Smooth muscle cell of bladder (primary cell): ENCODE data around the gene SLC29A2. TPM values are rescaled to one million over a fixed set of nuclear protein-coding genes. Genes with fewer than 3 reads are reported as not detected.

Source experiments
- total RNA-seq: library from RNA; depleted of rRNA; stranded (reverse); fragments of >200 nt; gene quantifications from 2 replicates; pipeline ENCODE4 v1.2.3, GENCODE V29; 2014

SLC29A2 gene, protein sequence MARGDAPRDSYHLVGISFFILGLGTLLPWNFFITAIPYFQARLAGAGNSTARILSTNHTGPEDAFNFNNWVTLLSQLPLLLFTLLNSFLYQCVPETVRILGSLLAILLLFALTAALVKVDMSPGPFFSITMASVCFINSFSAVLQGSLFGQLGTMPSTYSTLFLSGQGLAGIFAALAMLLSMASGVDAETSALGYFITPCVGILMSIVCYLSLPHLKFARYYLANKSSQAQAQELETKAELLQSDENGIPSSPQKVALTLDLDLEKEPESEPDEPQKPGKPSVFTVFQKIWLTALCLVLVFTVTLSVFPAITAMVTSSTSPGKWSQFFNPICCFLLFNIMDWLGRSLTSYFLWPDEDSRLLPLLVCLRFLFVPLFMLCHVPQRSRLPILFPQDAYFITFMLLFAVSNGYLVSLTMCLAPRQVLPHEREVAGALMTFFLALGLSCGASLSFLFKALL
- 0.09 and 0.14 TPM in 2 replicates for total RNA-seq

GRCh38 chr11:66371627-66372415 lies at the start of gene SLC29A2:
SLC29A2 (minus strand) TSS chr11:66371760; CDS start chr11:66371591, 169 bp downstream.

GRCh38 chr11:66420671-66421476 lies 49.3 kb upstream of the SLC29A2 start, which contains the start of gene NPAS4:
NPAS4 (plus strand) TSS chr11:66421035; CDS start chr11:66421180, 145 bp downstream.

GRCh38 chr11:66347425-66348276 lies 23.9 kb downstream of the SLC29A2 start, which contains the start of gene B4GAT1:
B4GAT1 (minus strand) TSS chr11:66347629; CDS start chr11:66347545, 84 bp downstream.

DNA sequence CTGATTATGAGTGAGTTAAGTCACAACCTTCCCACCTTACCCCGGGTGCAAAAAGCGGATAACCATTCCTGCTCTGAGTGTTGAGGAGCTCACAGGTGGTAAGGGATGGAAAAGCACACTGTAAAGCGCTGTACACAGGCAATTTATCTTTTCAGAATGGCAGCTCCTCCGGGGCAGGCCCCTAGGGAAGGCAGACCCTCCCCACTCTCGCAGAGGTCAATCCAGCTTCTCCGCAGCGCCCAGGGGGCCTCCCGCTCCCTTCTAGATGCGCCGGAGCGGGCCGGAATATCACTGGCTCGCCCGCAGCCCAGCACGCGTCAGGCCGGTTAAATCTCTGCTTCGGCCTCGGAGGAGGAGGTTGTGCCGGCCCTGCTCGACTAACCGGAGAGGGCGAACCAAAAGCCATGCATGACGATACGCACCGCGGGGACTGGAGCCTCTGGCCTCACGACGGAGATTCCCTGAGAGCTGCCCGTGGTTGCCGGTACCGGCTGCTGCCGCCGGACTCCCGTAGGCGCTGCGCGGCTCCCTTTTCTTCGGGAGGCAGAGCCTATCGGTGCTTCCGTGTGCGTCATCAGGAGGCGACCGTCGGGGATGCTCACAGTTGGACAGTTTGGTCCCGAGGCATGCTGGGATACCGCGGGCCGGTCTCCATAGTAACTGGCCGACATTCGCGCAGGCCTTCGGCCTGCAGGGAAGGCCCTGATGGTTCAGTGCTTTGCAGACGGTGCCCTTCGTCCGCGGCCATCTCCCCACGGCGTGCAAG lies 26.8 kb downstream of the SLC29A2 start, which contains the start of gene BRMS1:
BRMS1 (minus strand) TSS at position 555 of the 766 bp plus-strand sequence. CDS start 2,870 bp downstream, outside the sequence.

GRCh38 chr11:66336234-66337102 lies 35.1 kb downstream of the SLC29A2 start, which contains the start of gene RIN1:
RIN1 (minus strand) TSS chr11:66336434; CDS start chr11:66336402, 32 bp downstream.

DNA sequence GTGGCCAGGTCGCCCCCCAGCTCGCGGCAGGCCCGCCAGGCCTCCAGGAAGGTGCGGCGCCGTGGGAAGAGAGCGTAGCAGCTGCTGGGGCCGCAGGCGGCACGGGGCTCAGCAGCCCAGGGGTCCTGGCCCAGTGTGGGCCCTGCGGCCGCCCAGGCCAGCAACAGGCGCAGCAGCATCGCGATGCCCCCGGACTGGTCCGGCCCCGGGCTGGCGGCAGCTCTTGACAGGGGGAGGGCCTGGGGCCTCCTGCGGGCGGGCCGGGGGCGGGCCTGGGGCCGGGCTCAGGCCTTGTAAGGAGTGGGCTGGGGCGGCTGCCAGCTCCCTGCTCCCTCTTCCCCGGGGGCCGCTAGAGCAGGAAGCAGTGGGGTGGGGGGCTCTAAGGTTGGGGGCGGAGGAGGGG lies 54.7 kb downstream of the SLC29A2 start, which contains the start of gene CD248:
CD248 (minus strand) TSS at position 196 of the 403 bp plus-strand sequence; CDS start at position 179, 17 bp downstream.

Other genes with a start within 250 kb of the SLC29A2 start
- gene KLC2, start 114.1 kb downstream of the SLC29A2 start, total RNA-seq, result 12.7 and 18.8 TPM in 2 replicates
- 47.9 and 58.0 TPM in 2 replicates for gene RAB1B, start 103.1 kb downstream of the SLC29A2 start, total RNA-seq
- 0.28 TPM in 1 of 2 replicates, not detected in the other for gene CNIH2, start 93.6 kb downstream of the SLC29A2 start, total RNA-seq
- 237 and 239 TPM in 2 replicates for gene YIF1A, start 82.6 kb downstream of the SLC29A2 start, total RNA-seq
- gene TMEM151A, start 79.9 kb downstream of the SLC29A2 start, total RNA-seq, result under 0.01 and 0.18 TPM in 2 replicates
- 60.8 and 63.9 TPM in 2 replicates for gene CD248, start 54.7 kb downstream of the SLC29A2 start, total RNA-seq
- gene RIN1, start 35.3 kb downstream of the SLC29A2 start, total RNA-seq, result 9.7 and 16.2 TPM in 2 replicates
- 49.1 and 54.2 TPM in 2 replicates for gene BRMS1, start 26.7 kb downstream of the SLC29A2 start, total RNA-seq
- 28.2 and 43.2 TPM in 2 replicates for gene B4GAT1, start 24.1 kb downstream of the SLC29A2 start, total RNA-seq
- gene NPAS4, start 49.3 kb upstream of the SLC29A2 start, total RNA-seq, result not detected in 2 replicates
- 40.4 and 41.0 TPM in 2 replicates for gene MRPL11, start 67.1 kb upstream of the SLC29A2 start, total RNA-seq
- 16.1 and 22.7 TPM in 2 replicates for gene PELI3, start 95.1 kb upstream of the SLC29A2 start, total RNA-seq
- gene DPP3, start 108.7 kb upstream of the SLC29A2 start, total RNA-seq, result 37.3 and 48.8 TPM in 2 replicates
- gene BBS1, start 138.9 kb upstream of the SLC29A2 start, total RNA-seq, result 19.1 and 27.7 TPM in 2 replicates
- gene ZDHHC24, start 174.3 kb upstream of the SLC29A2 start, total RNA-seq, result 11.0 and 13.0 TPM in 2 replicates
- gene ACTN3, start 175.1 kb upstream of the SLC29A2 start, total RNA-seq, result 0.14 and 0.18 TPM in 2 replicates
- 15.9 and 21.3 TPM in 2 replicates for gene CTSF, start 196.8 kb upstream of the SLC29A2 start, total RNA-seq
- gene CCDC87, start 221.3 kb upstream of the SLC29A2 start, total RNA-seq, result 0.14 and 0.28 TPM in 2 replicates
- 51.1 and 60.2 TPM in 2 replicates for gene CCS, start 221.4 kb upstream of the SLC29A2 start, total RNA-seq
- 16.2 and 20.1 TPM in 2 replicates for gene RBM14, start 244.9 kb upstream of the SLC29A2 start, total RNA-seq